ENCODE measurements around the gene MAP1LC3A. TPM values are rescaled to one million over a fixed set of nuclear protein-coding genes. Genes with fewer than 3 reads are reported as not detected.

The MAP1LC3A gene
- total RNA-seq, 1 donor from 2014 or later = 51.6 TPM

- ATAC-seq (peak; percentile 11 to 39), DNase-seq (peak; percentile 65)
- Histone ChIP-seq H3K4me1 (no peaks in the 10 kb centered on the region), H3K4me3 (no peak overlapping the region), H3K27me3 (ENCODE audit: low read depth) (no peaks in the 10 kb centered on the region), H3K9me3 (no peaks in the 10 kb centered on the region), H3K36me3 (peaks cover 94% of the 10 kb centered on the region), H3K27ac (no peak overlapping the region)
- intact Hi-C loops (cut with DNase I) = no loop called here
- TF ChIP-seq, protein P1, sequence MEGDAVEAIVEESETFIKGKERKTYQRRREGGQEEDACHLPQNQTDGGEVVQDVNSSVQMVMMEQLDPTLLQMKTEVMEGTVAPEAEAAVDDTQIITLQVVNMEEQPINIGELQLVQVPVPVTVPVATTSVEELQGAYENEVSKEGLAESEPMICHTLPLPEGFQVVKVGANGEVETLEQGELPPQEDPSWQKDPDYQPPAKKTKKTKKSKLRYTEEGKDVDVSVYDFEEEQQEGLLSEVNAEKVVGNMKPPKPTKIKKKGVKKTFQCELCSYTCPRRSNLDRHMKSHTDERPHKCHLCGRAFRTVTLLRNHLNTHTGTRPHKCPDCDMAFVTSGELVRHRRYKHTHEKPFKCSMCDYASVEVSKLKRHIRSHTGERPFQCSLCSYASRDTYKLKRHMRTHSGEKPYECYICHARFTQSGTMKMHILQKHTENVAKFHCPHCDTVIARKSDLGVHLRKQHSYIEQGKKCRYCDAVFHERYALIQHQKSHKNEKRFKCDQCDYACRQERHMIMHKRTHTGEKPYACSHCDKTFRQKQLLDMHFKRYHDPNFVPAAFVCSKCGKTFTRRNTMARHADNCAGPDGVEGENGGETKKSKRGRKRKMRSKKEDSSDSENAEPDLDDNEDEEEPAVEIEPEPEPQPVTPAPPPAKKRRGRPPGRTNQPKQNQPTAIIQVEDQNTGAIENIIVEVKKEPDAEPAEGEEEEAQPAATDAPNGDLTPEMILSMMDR (IDR thresholded peaks at IDR 0.05) = peak; percentile 33
These were observed 21.6 kb upstream of the MAP1LC3A start for GRCh38 chr20:34536798-34537394.

GRCh38 chr20:34537651-34538050 lies 20.9 kb upstream of the MAP1LC3A start:
- Histone ChIP-seq H3K27me3 (ENCODE audit: low read depth) (no peaks in the 10 kb centered on the region), H3K4me1 (no peaks in the 10 kb centered on the region), H3K4me3 (no peak overlapping the region), H3K27ac (no peak overlapping the region), H3K9me3 (no peaks in the 10 kb centered on the region), H3K36me3 (peaks cover 96% of the 10 kb centered on the region)
- ATAC-seq = peak in 1 of 2 donors; percentile 6
- intact Hi-C loops (cut with DNase I) = no loop called here
- TF ChIP-seq, protein P1 (IDR thresholded peaks at IDR 0.05) = no peak
- peak; percentile 33 for DNase-seq

- no peaks in the 10 kb centered on the region for H3K9me3 ChIP-seq
- intact Hi-C loops (cut with DNase I) = no loop called here
- ATAC-seq (peak; percentile 81), DNase-seq (peak; percentile 69)
- H3K36me3 ChIP-seq = peaks cover 86% of the 10 kb centered on the region
- TF ChIP-seq, protein P1 (IDR thresholded peaks at IDR 0.05) = peak; percentile 83
- no peak overlapping the region for H3K4me3 ChIP-seq
- no peaks in the 10 kb centered on the region for H3K27me3 ChIP-seq (ENCODE audit: low read depth)
- H3K27ac ChIP-seq = no peak overlapping the region
- H3K4me1 ChIP-seq = no peaks in the 10 kb centered on the region
These were observed 19.8 kb upstream of the MAP1LC3A start for GRCh38 chr20:34538671-34539123.

GRCh38 chr20:34539756-34540155 lies 18.8 kb upstream of the MAP1LC3A start:
- peaks cover 75% of the 10 kb centered on the region for H3K36me3 ChIP-seq
- H3K4me3 ChIP-seq = no peak overlapping the region
- intact Hi-C loops (cut with DNase I) = no loop called here

DNA sequence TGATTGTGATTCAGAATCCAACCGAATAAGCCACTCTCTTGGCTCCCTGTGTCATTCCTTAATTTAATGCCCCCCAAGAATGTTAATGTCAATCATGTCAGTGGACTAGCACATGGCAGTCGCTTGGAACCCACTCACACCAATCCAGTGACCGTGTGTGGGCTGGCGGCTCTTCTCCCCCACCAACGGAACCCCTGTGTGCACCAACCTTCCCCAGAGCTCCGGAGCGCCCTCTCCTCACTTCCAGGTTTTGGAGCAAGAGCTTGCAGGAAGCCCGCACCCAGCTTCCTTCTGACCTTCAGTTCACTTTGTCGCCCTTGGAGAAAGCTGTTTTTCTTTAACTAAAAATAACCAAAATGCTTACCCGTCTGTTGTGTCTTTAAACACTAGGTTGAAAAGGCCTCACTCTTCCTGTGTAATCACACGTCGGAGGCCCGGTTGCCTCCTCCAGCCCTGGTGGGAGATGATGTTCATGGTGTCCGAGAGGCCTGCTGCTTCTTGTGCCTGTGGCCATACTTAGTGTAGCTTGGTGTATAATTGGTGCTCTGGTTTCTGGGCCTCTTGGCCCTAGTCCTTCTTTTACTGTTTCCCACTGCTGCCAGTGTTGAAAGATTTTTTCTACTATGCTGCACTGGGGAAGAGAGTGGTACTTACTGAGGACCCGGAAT lies 17.8 kb upstream of the MAP1LC3A start:
- Histone ChIP-seq H3K4me1 (no peaks in the 10 kb centered on the region), H3K27ac (no peak overlapping the region), H3K36me3 (peaks cover 66% of the 10 kb centered on the region), H3K4me3 (no peak overlapping the region), H3K9me3 (no peaks in the 10 kb centered on the region), H3K27me3 (ENCODE audit: low read depth) (no peaks in the 10 kb centered on the region)
- intact Hi-C loops (cut with DNase I) = no loop called here
- TF ChIP-seq, protein P1 (IDR thresholded peaks at IDR 0.05) = no peak
- no peak for ATAC-seq
- no peak for DNase-seq

More at GRCh38 chr20:34539756-34540155, 18.8 kb upstream of the MAP1LC3A start:
- TF ChIP-seq, protein P1 (IDR thresholded peaks at IDR 0.05) = no peak
- ATAC-seq = no peak
- Histone ChIP-seq H3K27ac (no peak overlapping the region), H3K27me3 (ENCODE audit: low read depth) (no peaks in the 10 kb centered on the region), H3K9me3 (no peaks in the 10 kb centered on the region), H3K4me1 (no peaks in the 10 kb centered on the region)
- no peak for DNase-seq
